Spleen (tissue), 11 donors: Measurements from ENCODE around the gene CDC42BPG. TPM values are rescaled to one million over a fixed set of nuclear protein-coding genes. Genes with fewer than 3 reads are reported as not detected.

Experiments
- DNase-seq: peaks from one replicate; pipeline ENCODE4 v3.0.0-alpha.2; 2020
- H3K27ac ChIP-seq, 8 donors: fragments of 200-600 bp; sonication (generic) in 7 of 8; 1 replicate in 4 of 8; 2 replicates in 4 of 8; pipeline versions ENCODE4 v1.5.0 to v1.8.0; 2016 to 2021; ENCODE audit warnings: inconsistent platforms in 4 of 8, mild to moderate bottlenecking in 4 of 8, moderate library complexity in 1 of 8
- H3K27me3 ChIP-seq, 7 donors: fragments of 200-600 bp; sonication (generic) in 6 of 7; replicated peaks in 1 of 7; 1 replicate in 4 of 7; 2 replicates in 3 of 7; pipeline versions ENCODE4 v1.5.0 to v1.8.0; 2016 to 2021; ENCODE audit warnings: inconsistent platforms in 3 of 7, mild to moderate bottlenecking in 1 of 7
- H3K36me3 ChIP-seq, 6 donors: fragments of 200-600 bp; sonication (generic) in 5 of 6; 1 replicate in 4 of 6; 2 replicates in 2 of 6; pipeline versions ENCODE4 v1.5.0 to v1.8.0; 2016 to 2021; ENCODE audit warnings: inconsistent platforms in 2 of 6
- H3K4me1 ChIP-seq, 6 donors: fragments of 200-600 bp; sonication (generic) in 5 of 6; 1 replicate in 3 of 6; 2 replicates in 3 of 6; pipeline versions ENCODE4 v1.5.0 to v1.8.0; 2016 to 2021; ENCODE audit warnings: inconsistent platforms in 3 of 6
- H3K4me3 ChIP-seq, 8 donors: fragments of 200-600 bp; sonication (generic) in 7 of 8; 1 replicate in 4 of 8; 2 replicates in 4 of 8; pipeline versions ENCODE4 v1.5.0 to v1.8.0; 2016 to 2021; ENCODE audit warnings: inconsistent platforms in 4 of 8, mild to moderate bottlenecking in 4 of 8, moderate library complexity in 2 of 8
- H3K9me3 ChIP-seq, 8 donors: fragments of 200-600 bp; sonication (generic) in 7 of 8; 1 replicate in 4 of 8; 2 replicates in 4 of 8; pipeline versions ENCODE4 v1.5.0 to v1.8.0; 2016 to 2021; ENCODE audit warnings: inconsistent platforms in 4 of 8
- POLR2A ChIP-seq, 3 donors: fragments of 450-650 bp; IDR thresholded peaks; one replicate each; pipeline ENCODE4 v1.5.1; 2017; ENCODE audit warnings: antibody characterized with exemption in 3 of 3, mild to moderate bottlenecking in 1 of 3
- POLR2AphosphoS5 ChIP-seq, 3 donors: sonication (generic); formaldehyde crosslinking; IDR thresholded peaks; one replicate each; pipeline ENCODE4 v1.5.1; 2017; ENCODE audit warnings: antibody characterized with exemption in 3 of 3
- WGBS, 5 donors: extraction: QIAGEN DNeasy Blood & Tissue Kit in 3 of 5; methylation state at CpG; one replicate each; pipeline versions ENCODE4 v1.1.5 to v1.1.7; 2013 to 2018; 5-methylcytosine and 5-hydroxymethylcytosine counted together
- intact Hi-C: fragments of 100-400 bp; cut with DNase I; formaldehyde crosslinking; loops from one replicate; pipeline ENCODE4 v1.15.0; 2023; ENCODE audit warnings: low total_unique reads
- polyA plus RNA-seq, 3 donors: library from polyadenylated mRNA; stranded (reverse); fragments of 200-250 nt; gene quantifications; one replicate each; pipeline ENCODE4 v1.2.1, GENCODE V29; 2013
- total RNA-seq, 7 donors: library from RNA; depleted of rRNA in 3 of 7; stranded (reverse); fragments of >200 nt in 3 of 7; fragmentation: NEBNext Ultra II Directional in 4 of 7; extraction: Animal tissue kit (Norgen Biotek cat#: 25700) in 4 of 7; gene quantifications; one replicate each; pipeline versions ENCODE4 v1.1.0 to v1.2.1, GENCODE V29; 2016 to 2021
- TF ChIP-seq, protein P1 (sequence below), 11 experiments: fragments of 200-600 bp in 7 of 11; fragments of 450-650 bp in 4 of 11; sonication (generic) in 4 of 11; IDR thresholded peaks in 8 of 11; conservative IDR thresholded peaks in 3 of 11; 1 replicate in 7 of 11; 2 replicates in 4 of 11; pipeline versions ENCODE4 v1.4.0 to v1.8.0; 2016 to 2021; ENCODE audit warnings: antibody characterized with exemption in 11 of 11, inconsistent platforms in 4 of 11, mild to moderate bottlenecking in 1 of 11
- donor health status: healthy with polysubstance abuse.
- donor health status: DM: no; HTN: no; CAD: no; lungs with moderate emphysema.
- donor health status: DM: no; HTN: no; CAD: no.
- donor health status: Bipolar disorder and iron deficiency.
- donor health status: healthy.
- donor health status: DM: no; HTN: no; CAD: no.
- donor health status: DM: yes; HTN: yes; CAD: no.

CDC42BPG gene
- total and polyA plus RNA-seq, 10 donors = 0.74 to 4.6 (median 2.5) TPM

DNA sequence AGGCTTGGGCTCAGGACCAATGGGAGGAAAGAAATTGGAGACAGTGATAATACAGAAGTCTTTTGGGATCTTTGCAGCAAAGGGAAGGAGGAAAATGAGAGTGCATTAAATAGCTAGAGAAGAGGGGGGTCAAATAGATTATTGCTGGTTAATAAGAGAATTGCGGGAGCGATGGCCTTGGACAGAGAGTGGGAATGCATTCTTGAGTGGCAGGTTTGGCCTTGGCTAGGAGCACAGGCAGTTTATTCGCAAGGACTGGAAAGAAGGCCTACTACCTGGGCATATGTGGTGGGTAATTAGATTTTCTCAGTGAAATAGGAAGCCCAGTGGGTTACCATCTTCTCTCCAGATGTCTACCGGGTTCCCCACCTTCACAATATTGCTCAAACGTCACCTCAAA is 30.6 kb downstream of the CDC42BPG start:
- WGBS, 5 donors = 88 to 92% (median 89%) methylated on average over 5 of the region's 5 CpGs
- H3K36me3 ChIP-seq = no peaks in the 10 kb centered on the region
- intact Hi-C loops = no loop called here

DNA sequence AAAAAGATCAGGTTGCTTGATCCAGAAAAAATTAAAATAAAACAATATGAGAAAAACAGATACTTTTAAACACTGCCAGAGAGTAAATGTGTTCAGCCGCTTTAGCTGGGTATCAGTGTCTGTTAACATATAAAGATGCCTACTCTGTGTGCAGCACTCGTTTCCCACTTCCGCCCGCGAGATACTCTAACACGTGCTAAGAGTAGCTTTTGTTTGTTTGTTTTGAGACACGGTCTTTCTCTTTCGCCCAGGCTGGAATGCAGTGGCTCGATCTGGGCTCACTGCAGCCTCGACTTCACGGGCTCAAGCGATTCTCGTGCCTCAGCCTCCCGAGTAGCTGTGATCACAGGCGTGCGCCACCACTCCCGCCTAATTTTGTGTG is 33.6 kb downstream of the CDC42BPG start:
- WGBS, 5 donors = 53 to 58% (median 55%) methylated on average over 17 of the region's 17 CpGs
- no peaks in the 10 kb centered on the region for H3K9me3 ChIP-seq
- no peaks in the 10 kb centered on the region for H3K27me3 ChIP-seq
- intact Hi-C loops = no loop called here
- TF ChIP-seq POLR2A (IDR thresholded peaks at IDR 0.05) (no peak), POLR2AphosphoS5 (IDR thresholded peaks at IDR 0.05) (no peak)
- TF ChIP-seq, protein P1, sequence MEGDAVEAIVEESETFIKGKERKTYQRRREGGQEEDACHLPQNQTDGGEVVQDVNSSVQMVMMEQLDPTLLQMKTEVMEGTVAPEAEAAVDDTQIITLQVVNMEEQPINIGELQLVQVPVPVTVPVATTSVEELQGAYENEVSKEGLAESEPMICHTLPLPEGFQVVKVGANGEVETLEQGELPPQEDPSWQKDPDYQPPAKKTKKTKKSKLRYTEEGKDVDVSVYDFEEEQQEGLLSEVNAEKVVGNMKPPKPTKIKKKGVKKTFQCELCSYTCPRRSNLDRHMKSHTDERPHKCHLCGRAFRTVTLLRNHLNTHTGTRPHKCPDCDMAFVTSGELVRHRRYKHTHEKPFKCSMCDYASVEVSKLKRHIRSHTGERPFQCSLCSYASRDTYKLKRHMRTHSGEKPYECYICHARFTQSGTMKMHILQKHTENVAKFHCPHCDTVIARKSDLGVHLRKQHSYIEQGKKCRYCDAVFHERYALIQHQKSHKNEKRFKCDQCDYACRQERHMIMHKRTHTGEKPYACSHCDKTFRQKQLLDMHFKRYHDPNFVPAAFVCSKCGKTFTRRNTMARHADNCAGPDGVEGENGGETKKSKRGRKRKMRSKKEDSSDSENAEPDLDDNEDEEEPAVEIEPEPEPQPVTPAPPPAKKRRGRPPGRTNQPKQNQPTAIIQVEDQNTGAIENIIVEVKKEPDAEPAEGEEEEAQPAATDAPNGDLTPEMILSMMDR (IDR thresholded peaks at IDR 0.05 in 8 of 11, conservative IDR thresholded peaks at IDR 0.05 in 3 of 11) = no peak
- DNase-seq = no peak
- H3K4me1 ChIP-seq = peaks cover 8 to 49% (median 18%) of the 10 kb centered on the region in 6 donors
- H3K36me3 ChIP-seq = peaks cover 0 to 24% (median under 1%) of the 10 kb centered on the region in 6 donors
- peak overlapping the region; percentile 63 to 92 (median 78) for H3K4me3 ChIP-seq
- H3K27ac ChIP-seq = peak overlapping the region; percentile 32 to 88 (median 81)

More for the DNA sequence above, 30.6 kb downstream of the CDC42BPG start:
- H3K27ac ChIP-seq = no peak overlapping the region
- no peaks in the 10 kb centered on the region for H3K27me3 ChIP-seq
- H3K4me1 ChIP-seq = peaks cover 8 to 28% (median 15%) of the 10 kb centered on the region in 6 donors
- H3K4me3 ChIP-seq = no peak overlapping the region
- no peaks in the 10 kb centered on the region for H3K9me3 ChIP-seq
- DNase-seq = no peak
- no peak for TF ChIP-seq POLR2AphosphoS5 (IDR thresholded peaks at IDR 0.05)
- no peak for TF ChIP-seq POLR2A (IDR thresholded peaks at IDR 0.05)
- TF ChIP-seq, protein P1 (IDR thresholded peaks at IDR 0.05 in 8 of 11, conservative IDR thresholded peaks at IDR 0.05 in 3 of 11) = no peak

DNA sequence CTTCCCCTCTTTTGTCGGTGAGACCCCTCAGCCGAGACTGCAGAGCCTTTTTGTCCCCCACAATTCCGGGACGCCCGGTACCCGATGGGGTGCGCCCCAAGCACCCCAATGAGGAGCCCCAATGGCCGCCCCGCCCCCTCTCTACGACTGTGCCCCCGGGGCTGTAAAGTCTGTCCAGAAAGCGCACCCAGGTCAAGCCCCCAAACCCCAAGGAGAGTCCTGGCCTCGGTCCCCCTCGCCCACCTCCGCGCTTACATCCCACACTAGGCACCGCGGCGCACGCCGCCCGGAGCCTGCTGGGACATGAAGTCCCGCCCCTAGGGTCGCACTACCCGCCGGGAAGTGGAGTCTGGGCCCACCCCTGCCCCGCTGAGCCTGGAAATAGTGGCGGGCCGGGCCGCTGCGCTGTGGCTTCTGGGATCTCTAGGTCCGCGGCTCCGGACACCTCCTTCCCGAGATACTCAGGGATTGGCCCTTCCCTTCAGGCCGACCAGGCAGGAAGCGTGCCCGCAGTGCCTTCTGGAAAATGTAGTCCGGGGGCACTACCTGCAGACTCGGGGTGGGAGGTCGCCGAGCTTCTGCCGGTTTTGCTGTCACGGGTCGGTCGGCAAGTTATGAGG is 34.1 kb downstream of the CDC42BPG start, which contains the start of gene MEN1:
TSS of gene MEN1 (minus strand) at position 281 of the 620 bp plus-strand sequence. CDS start 442 bp downstream, outside the sequence.
- intact Hi-C loops = no loop called here
- Histone ChIP-seq H3K27me3 (no peaks in the 10 kb centered on the region), H3K9me3 (no peaks in the 10 kb centered on the region), H3K27ac (peak within 1 kb of the TSS; percentile 32 to 88 (median 81)), H3K4me1 (peaks cover 8 to 50% (median 18%) of the 10 kb centered on the region in 6 donors), H3K36me3 (peaks cover 0 to 29% (median 4%) of the 10 kb centered on the region in 6 donors), H3K4me3 (peak within 1 kb of the TSS; percentile 63 to 92 (median 78))
- WGBS, 5 donors = 0 to 1% (median 1%) methylated on average over 38 to 46 of the region's 46 CpGs
- peak; percentile 88 to 92 (median 91) for TF ChIP-seq POLR2AphosphoS5 (IDR thresholded peaks at IDR 0.05)
- TF ChIP-seq, protein P1 (IDR thresholded peaks at IDR 0.05 in 8 of 11, conservative IDR thresholded peaks at IDR 0.05 in 3 of 11) = peak in 5 of 11 experiments; percentile 6 to 24 (median 14)
- TF ChIP-seq POLR2A (IDR thresholded peaks at IDR 0.05) = no peak
- peak; percentile 96 for DNase-seq

DNA sequence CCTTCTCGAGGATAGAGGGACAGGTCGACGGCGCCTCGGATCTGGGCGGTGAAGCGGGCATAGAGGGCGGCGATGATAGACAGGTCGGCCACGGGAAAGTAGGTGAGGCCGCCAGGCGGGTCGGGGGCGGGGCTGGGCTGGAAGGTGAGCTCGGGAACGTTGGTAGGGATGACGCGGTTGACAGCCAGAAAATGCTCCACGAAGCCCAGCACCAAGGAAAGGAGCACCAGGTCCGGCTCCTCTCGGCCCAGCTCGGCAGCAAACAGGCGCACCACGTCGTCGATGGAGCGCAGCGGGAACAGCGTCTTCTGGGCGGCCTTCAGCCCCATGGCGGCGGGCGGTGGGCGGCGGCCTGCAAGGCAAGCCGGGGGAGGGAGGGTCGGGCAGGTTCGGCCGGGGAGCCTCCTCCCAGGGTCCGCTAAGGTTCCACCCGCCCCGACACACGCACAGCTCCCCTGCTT is 34.6 kb downstream of the CDC42BPG start:
- peaks cover 8 to 54% (median 21%) of the 10 kb centered on the region in 6 donors for H3K4me1 ChIP-seq
- DNase-seq = peak; percentile 86
- TF ChIP-seq POLR2A (IDR thresholded peaks at IDR 0.05) = no peak
- TF ChIP-seq POLR2AphosphoS5 (IDR thresholded peaks at IDR 0.05) = no peak
- TF ChIP-seq, protein P1 (IDR thresholded peaks at IDR 0.05 in 8 of 11, conservative IDR thresholded peaks at IDR 0.05 in 3 of 11) = no peak
- intact Hi-C loops = no loop called here
- H3K27ac ChIP-seq = peak overlapping the region in 7 of 8 donors; percentile 32 to 88 (median 81)
- WGBS, 5 donors = 5 to 21% (median 7%) methylated on average over 16 to 44 of the region's 44 CpGs
- H3K36me3 ChIP-seq = peaks cover 0 to 35% (median 10%) of the 10 kb centered on the region in 6 donors
- H3K9me3 ChIP-seq = no peaks in the 10 kb centered on the region
- peak overlapping the region; percentile 63 to 92 (median 78) for H3K4me3 ChIP-seq
- H3K27me3 ChIP-seq = no peaks in the 10 kb centered on the region
